Mucosa of rectum (tissue), 2 donors: ENCODE data around the gene MYD88.

Experiments
- H3K27ac ChIP-seq, 2 donors: one replicate each; pipeline ENCODE4 v1.7.0; 2013; ENCODE audit warnings: inconsistent platforms in 2 of 2, low read depth in 2 of 2, low read length in 2 of 2
- H3K27me3 ChIP-seq, 2 donors: one replicate each; pipeline ENCODE4 v1.7.0; 2013; ENCODE audit warnings: low read length in 2 of 2; ENCODE audit not compliant: control insufficient read depth in 2 of 2, insufficient read depth in 2 of 2
- H3K36me3 ChIP-seq, 2 donors: one replicate each; pipeline ENCODE4 v1.7.0; 2013; ENCODE audit warnings: low read length in 2 of 2; ENCODE audit not compliant: control insufficient read depth in 2 of 2, insufficient read depth in 2 of 2
- H3K4me1 ChIP-seq, 2 donors: one replicate each; pipeline ENCODE4 v1.7.0; 2013; ENCODE audit warnings: low read length in 2 of 2, mild to moderate bottlenecking in 1 of 2; ENCODE audit not compliant: control insufficient read depth in 2 of 2, insufficient read depth in 2 of 2
- H3K4me3 ChIP-seq, 2 donors: one replicate each; pipeline ENCODE4 v1.7.0; 2013; ENCODE audit warnings: low read length in 2 of 2
- H3K9ac ChIP-seq, 2 donors: one replicate each; pipeline ENCODE4 v1.7.0; 2013; ENCODE audit warnings: low read length in 2 of 2, low read depth in 1 of 2, mild to moderate bottlenecking in 1 of 2
- H3K9me3 ChIP-seq, 2 donors: one replicate each; pipeline ENCODE4 v1.7.0; 2013; ENCODE audit warnings: low read length in 2 of 2; ENCODE audit not compliant: control insufficient read depth in 2 of 2
- donor health status: healthy.
- donor health status: Normal muscosa, but diverticular disease.

MYD88 gene

DNA sequence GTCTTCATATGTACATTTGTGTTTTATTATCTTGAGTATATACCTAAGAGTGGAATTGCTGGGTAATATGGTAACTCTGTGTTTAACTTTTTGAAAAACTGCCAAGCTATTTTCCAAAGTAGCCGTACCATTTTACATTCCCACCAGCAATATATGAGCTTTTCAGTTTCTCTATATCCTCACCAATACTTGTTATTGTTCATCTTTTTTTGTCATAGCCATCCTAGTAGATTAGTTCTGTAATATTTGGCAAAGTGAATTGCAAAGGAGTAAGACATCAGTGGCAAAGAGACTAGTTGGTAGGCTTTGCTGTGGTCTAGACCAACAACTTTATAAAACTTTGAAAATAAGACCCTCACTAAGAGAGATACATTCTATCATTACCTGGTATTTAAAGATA, 48.3 kb downstream of the MYD88 start:
- peaks cover 5 to 7% of the 10 kb centered on the region in 2 donors for H3K4me1 ChIP-seq
- H3K27ac ChIP-seq = no peak overlapping the region
- H3K9me3 ChIP-seq = no peaks in the 10 kb centered on the region
- no peaks in the 10 kb centered on the region for H3K27me3 ChIP-seq
- H3K36me3 ChIP-seq = peaks cover 8 to 12% of the 10 kb centered on the region in 2 donors
- no peak overlapping the region for H3K4me3 ChIP-seq
- no peak overlapping the region for H3K9ac ChIP-seq

DNA sequence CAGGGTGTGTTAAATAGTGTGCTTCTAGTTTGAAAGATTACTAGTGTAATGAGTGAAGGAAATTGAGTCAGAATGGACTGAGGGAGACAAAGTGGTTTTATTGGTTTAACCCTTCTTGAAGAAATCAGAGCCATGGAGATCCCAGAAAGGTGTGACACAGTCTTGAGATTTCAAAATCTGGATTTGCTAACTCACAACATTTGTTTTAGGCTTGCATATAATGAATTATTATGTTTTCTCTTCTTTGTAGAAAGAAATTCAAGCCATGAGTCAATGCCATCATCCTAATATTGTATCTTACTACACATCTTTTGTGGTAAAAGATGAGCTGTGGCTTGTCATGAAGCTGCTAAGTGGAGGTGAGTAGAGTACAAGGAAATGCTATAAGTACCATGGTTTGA, 52.0 kb downstream of the MYD88 start:
- no peak overlapping the region for H3K27ac ChIP-seq
- H3K4me1 ChIP-seq = no peaks in the 10 kb centered on the region
- H3K27me3 ChIP-seq = no peaks in the 10 kb centered on the region
- no peak overlapping the region for H3K4me3 ChIP-seq
- no peak overlapping the region for H3K9ac ChIP-seq
- H3K36me3 ChIP-seq = peaks cover 11 to 16% of the 10 kb centered on the region in 2 donors
- no peaks in the 10 kb centered on the region for H3K9me3 ChIP-seq
